CD4-positive, alpha-beta T cell (primary cell): Measurements from ENCODE around the gene OR2V1. TPM values are rescaled to one million over a fixed set of nuclear protein-coding genes. Genes with fewer than 3 reads are reported as not detected.
"Not testable (repeated sequence)": the region's sequence is repeated elsewhere in the genome, so short reads cannot be mapped to it uniquely, and the experiment has no call there.

Experiments used
- ATAC-seq: fragments of 200-7000 bp; cut with Tn5 transposase; one replicate; pipeline ENCODE4 v1.10.0; 2022; ENCODE audit warnings: mild to moderate bottlenecking; ENCODE audit not compliant: poor library complexity
- CTCF ChIA-PET: fragments of 350-600 bp; sonication (Branson Sonifier 250); formaldehyde crosslinking; loops from one replicate; lab custom pipeline; 2021; ENCODE audit warnings: antibody characterized with exemption, inconsistent platforms; lab: Charles Lee
- POLR2A ChIA-PET: fragments of 350-600 bp; sonication (Branson Sonifier 250); formaldehyde crosslinking; loops from one replicate; lab custom pipeline; 2021; ENCODE audit warnings: antibody characterized with exemption, inconsistent platforms; lab: Charles Lee
- DNase-seq, 14 experiments: peaks; one replicate each; pipeline ENCODE4 v3.0.0-alpha.2; 2013 to 2020; ENCODE audit warnings: mixed read lengths in 2 of 14
- H3K27ac ChIP-seq, 2 donors: one replicate each; pipeline versions ENCODE4 v1.5.1 to v1.7.0; 2013; ENCODE audit warnings: low read length in 2 of 2, low read depth in 1 of 2, mild to moderate bottlenecking in 1 of 2
- H3K27me3 ChIP-seq, 2 experiments: 1 replicate in 1 of 2; 2 replicates in 1 of 2; pipeline versions ENCODE4 v1.6.1 to v1.7.0; 2013; ENCODE audit warnings: low read length in 2 of 2, control low read depth in 1 of 2, mild to moderate bottlenecking in 1 of 2, moderate library complexity in 1 of 2; ENCODE audit not compliant: insufficient read depth in 2 of 2, control insufficient read depth in 1 of 2
- H3K36me3 ChIP-seq: one replicate; pipeline ENCODE4 v1.6.1; 2013; ENCODE audit warnings: low read length, control low read depth; ENCODE audit not compliant: insufficient read depth
- H3K4me1 ChIP-seq: one replicate; pipeline ENCODE4 v1.6.1; 2013; ENCODE audit warnings: low read length, control low read depth; ENCODE audit not compliant: insufficient read depth
- H3K4me3 ChIP-seq: one replicate; pipeline ENCODE4 v1.5.1; 2013; ENCODE audit warnings: mild to moderate bottlenecking, low read length, moderate library complexity
- H3K9me3 ChIP-seq, 2 experiments: 1 replicate in 1 of 2; 2 replicates in 1 of 2; pipeline versions ENCODE4 v1.6.1 to v1.7.0; 2013; ENCODE audit warnings: low read length in 2 of 2, mild to moderate bottlenecking in 2 of 2, control low read depth in 1 of 2, moderate library complexity in 1 of 2; ENCODE audit not compliant: control insufficient read depth in 1 of 2, insufficient read depth in 1 of 2
- H3K27ac Mint-ChIP-seq: one replicate; pipeline ENCODE4 v1.8.0; 2020; ENCODE audit warnings: mixed read lengths
- H3K27me3 Mint-ChIP-seq: one replicate; pipeline ENCODE4 v1.8.0; 2021; ENCODE audit warnings: mixed read lengths
- H3K36me3 Mint-ChIP-seq: one replicate; pipeline ENCODE4 v1.8.0; 2021; ENCODE audit warnings: low read depth, mixed read lengths
- H3K4me1 Mint-ChIP-seq: one replicate; pipeline ENCODE4 v1.8.0; 2021; ENCODE audit warnings: low read depth, mixed read lengths
- H3K4me3 Mint-ChIP-seq: one replicate; pipeline ENCODE4 v1.8.0; 2020; ENCODE audit warnings: mild to moderate bottlenecking, mixed read lengths
- H3K9me3 Mint-ChIP-seq: one replicate; pipeline ENCODE4 v1.8.0; 2020; ENCODE audit warnings: mixed read lengths
- CTCF ChIP-seq: fragments of 200-600 bp; IDR thresholded peaks from one replicate; pipeline ENCODE4 v1.8.0; 2022; ENCODE audit warnings: antibody characterized with exemption, mild to moderate bottlenecking
- intact Hi-C, 2 experiments: fragments of 100-400 bp; cut with DNase I in 1 of 2; cut with micrococcal nuclease in 1 of 2; formaldehyde crosslinking; loops; one replicate each; pipeline versions ENCODE4 v1.15.1 to v1.9.0; 2023 to 2025; cut with DNase I, micrococcal nuclease
- total RNA-seq, 174 experiments: library from RNA in 2 of 174; stranded (reverse) in 2 of 174; gene quantifications; one replicate each; pipeline ENCODE4 v1.2.3 and lab custom pipeline; 2021 to 2026

Gene OR2V1
- total RNA-seq, 2 experiments from 2014 or later: not detected

- no peak for TF ChIP-seq CTCF
- peaks cover 3% of the 10 kb centered on the region for H3K36me3 Mint-ChIP-seq
- Histone ChIP-seq H3K36me3 (no peaks in the 10 kb centered on the region), H3K9me3 (peaks cover 0 to 29% of the 10 kb centered on the region in 2 experiments), H3K4me1 (peaks cover 36% of the 10 kb centered on the region), H3K27ac (no peak overlapping the region), H3K27me3 (peaks cover 38 to 67% of the 10 kb centered on the region in 2 experiments), H3K4me3 (no peak overlapping the region)
- peaks cover 61% of the 10 kb centered on the region for H3K4me1 Mint-ChIP-seq
- ChIA-PET CTCF (interaction anchor here (3.3 kb wide), 1 partner anchor 14 kb away, joined by 21 read pairs; no protein-coding TSS in a partner anchor), POLR2A (interaction anchor here (1.4 to 3.7 kb wide), 3 partner anchors 14 to 90 kb away, joined by 3 to 15 read pairs (median 3); no protein-coding TSS in a partner anchor)
- DNase-seq: no peak
- H3K27ac Mint-ChIP-seq: no peak overlapping the region
- ATAC-seq: no peak
- peaks cover 70% of the 10 kb centered on the region for H3K27me3 Mint-ChIP-seq
- H3K9me3 Mint-ChIP-seq: no peaks in the 10 kb centered on the region
- intact Hi-C loops: loop anchor here in 1 of 2 experiments (2.0 kb wide), 1 partner anchor 18 kb away; no protein-coding TSS in a partner anchor
- no peak overlapping the region for H3K4me3 Mint-ChIP-seq
Measured at GRCh38 chr5:181170996-181171395, 40.0 kb upstream of the OR2V1 start.

- Histone ChIP-seq H3K4me1 (peaks cover 36% of the 10 kb centered on the region), H3K27me3 (peaks cover 43 to 65% of the 10 kb centered on the region in 2 experiments), H3K9me3 (peaks cover 0 to 34% of the 10 kb centered on the region in 2 experiments), H3K36me3 (no peaks in the 10 kb centered on the region), H3K4me3 (no peak overlapping the region), H3K27ac (no peak overlapping the region)
- H3K4me1 Mint-ChIP-seq: peaks cover 67% of the 10 kb centered on the region
- H3K9me3 Mint-ChIP-seq: no peaks in the 10 kb centered on the region
- ChIA-PET CTCF (interaction anchor here (0.6 to 3.3 kb wide), 2 partner anchors 14 to 37 kb away, joined by 5 to 21 read pairs; no protein-coding TSS in a partner anchor), POLR2A (interaction anchor here (0.8 to 1.4 kb wide), 3 partner anchors 14 to 91 kb away, joined by 3 to 5 read pairs (median 3); no protein-coding TSS in a partner anchor)
- DNase-seq (no peak), ATAC-seq (no peak)
- peak overlapping the region; percentile 62 for H3K4me3 Mint-ChIP-seq
- no peak for TF ChIP-seq CTCF
- peaks cover 77% of the 10 kb centered on the region for H3K27me3 Mint-ChIP-seq
- H3K36me3 Mint-ChIP-seq: peaks cover 5% of the 10 kb centered on the region
- intact Hi-C loops: loop anchor here in 1 of 2 experiments (2.0 kb wide), 1 partner anchor 18 kb away; no protein-coding TSS in a partner anchor
- no peak overlapping the region for H3K27ac Mint-ChIP-seq
Measured at GRCh38 chr5:181170237-181170825, 39.4 kb upstream of the OR2V1 start.

GRCh38 chr5:181169459-181170236 is 38.7 kb upstream of the OR2V1 start:
- CTCF ChIA-PET: interaction anchor here (2.2 kb wide), 1 partner anchor 15 kb away, joined by 7 read pairs; no protein-coding TSS in a partner anchor
- not testable (repeated sequence) for H3K36me3 ChIP-seq, H3K36me3 Mint-ChIP-seq, H3K27ac ChIP-seq, H3K4me3 ChIP-seq, H3K9me3 Mint-ChIP-seq
- DNase-seq: peak in 12 of 14 experiments; percentile 29 to 81 (median 58)
- POLR2A ChIA-PET: interaction anchor here (0.8 to 2.4 kb wide), 3 partner anchors 10 to 20 kb away, joined by 3 to 8 read pairs (median 5); no protein-coding TSS in a partner anchor
- peak; percentile 43 for ATAC-seq
- peak overlapping the region; percentile 82 for H3K27ac Mint-ChIP-seq
- H3K27me3 ChIP-seq: peaks cover 44 to 63% of the 10 kb centered on the region in 2 experiments
- H3K4me1 ChIP-seq: peaks cover 36% of the 10 kb centered on the region
- peaks cover 79% of the 10 kb centered on the region for H3K27me3 Mint-ChIP-seq
- H3K4me3 Mint-ChIP-seq: peak overlapping the region; percentile 69
- H3K9me3 ChIP-seq: peaks cover 0 to 39% of the 10 kb centered on the region in 2 experiments
- H3K4me1 Mint-ChIP-seq: peaks cover 70% of the 10 kb centered on the region
- intact Hi-C loops: loop anchor here (2.0 to 10.0 kb wide), 3 partner anchors 19 to 365 kb away; partner anchors contain the start of gene MGAT1 (in 1 of the 2)
